Measurements from ENCODE around the gene SEZ6L. TPM values are rescaled to one million over a fixed set of nuclear protein-coding genes. Genes with fewer than 3 reads are reported as not detected.

SEZ6L gene
- total RNA-seq, 1 experiment from 2014 or later, result not detected

- intact Hi-C loops (cut with micrococcal nuclease), result no loop called here
- H3K4me3 ChIP-seq (ENCODE audit: low read length), result no peak overlapping the region
- no TSS peak for BruUV-seq (replicated peaks)
- H3K4me2 ChIP-seq (ENCODE audit: low read length), result no peak overlapping the region
- H3K9me3 ChIP-seq (ENCODE audit: low read length), result no peaks in the 10 kb centered on the region
- H3K27ac ChIP-seq (ENCODE audit: low read length), result no peak overlapping the region
- H3K4me1 ChIP-seq (ENCODE audit: insufficient read depth, low read length), result no peaks in the 10 kb centered on the region
- no peaks in the 10 kb centered on the region for H3K9me2 ChIP-seq (replicated peaks; ENCODE audit: low read length)
- no peaks in the 10 kb centered on the region for H3F3A ChIP-seq (ENCODE audit: low read length, unreplicated experiment)
- no peaks in the 10 kb centered on the region for H3K36me3 ChIP-seq (ENCODE audit: low read depth, low read length)
- H2AFZ ChIP-seq (ENCODE audit: low read length), result no peak overlapping the region
- no peak overlapping the region for H3K9ac ChIP-seq (ENCODE audit: low read length)
- ATAC-seq, result no peak
- DNase-seq, result no peak
- ChIA-PET CTCF (no interaction called here), POLR2A (ENCODE audit: unreplicated experiment) (no interaction called here)
- peaks cover 28% of the 10 kb centered on the region for H3K27me3 ChIP-seq (ENCODE audit: low read length)
- H3K79me2 ChIP-seq (ENCODE audit: low read length), result no peaks in the 10 kb centered on the region
- H4K20me1 ChIP-seq (ENCODE audit: low read length), result no peaks in the 10 kb centered on the region
- TF ChIP-seq, protein P1, sequence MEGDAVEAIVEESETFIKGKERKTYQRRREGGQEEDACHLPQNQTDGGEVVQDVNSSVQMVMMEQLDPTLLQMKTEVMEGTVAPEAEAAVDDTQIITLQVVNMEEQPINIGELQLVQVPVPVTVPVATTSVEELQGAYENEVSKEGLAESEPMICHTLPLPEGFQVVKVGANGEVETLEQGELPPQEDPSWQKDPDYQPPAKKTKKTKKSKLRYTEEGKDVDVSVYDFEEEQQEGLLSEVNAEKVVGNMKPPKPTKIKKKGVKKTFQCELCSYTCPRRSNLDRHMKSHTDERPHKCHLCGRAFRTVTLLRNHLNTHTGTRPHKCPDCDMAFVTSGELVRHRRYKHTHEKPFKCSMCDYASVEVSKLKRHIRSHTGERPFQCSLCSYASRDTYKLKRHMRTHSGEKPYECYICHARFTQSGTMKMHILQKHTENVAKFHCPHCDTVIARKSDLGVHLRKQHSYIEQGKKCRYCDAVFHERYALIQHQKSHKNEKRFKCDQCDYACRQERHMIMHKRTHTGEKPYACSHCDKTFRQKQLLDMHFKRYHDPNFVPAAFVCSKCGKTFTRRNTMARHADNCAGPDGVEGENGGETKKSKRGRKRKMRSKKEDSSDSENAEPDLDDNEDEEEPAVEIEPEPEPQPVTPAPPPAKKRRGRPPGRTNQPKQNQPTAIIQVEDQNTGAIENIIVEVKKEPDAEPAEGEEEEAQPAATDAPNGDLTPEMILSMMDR (conservative IDR thresholded peaks at IDR 0.05; ENCODE audit: low read depth, low read length), result no peak
- no peak for TF ChIP-seq EZH2phosphoT487 (IDR thresholded peaks at IDR 0.05; ENCODE audit: borderline replicate concordance, low read length)
- TF ChIP-seq EZH2 (IDR thresholded peaks at IDR 0.05; ENCODE audit: low read length, unreplicated experiment), result no peak
Measured at GRCh38 chr22:26310616-26311015, 141.4 kb downstream of the SEZ6L start.

DNA sequence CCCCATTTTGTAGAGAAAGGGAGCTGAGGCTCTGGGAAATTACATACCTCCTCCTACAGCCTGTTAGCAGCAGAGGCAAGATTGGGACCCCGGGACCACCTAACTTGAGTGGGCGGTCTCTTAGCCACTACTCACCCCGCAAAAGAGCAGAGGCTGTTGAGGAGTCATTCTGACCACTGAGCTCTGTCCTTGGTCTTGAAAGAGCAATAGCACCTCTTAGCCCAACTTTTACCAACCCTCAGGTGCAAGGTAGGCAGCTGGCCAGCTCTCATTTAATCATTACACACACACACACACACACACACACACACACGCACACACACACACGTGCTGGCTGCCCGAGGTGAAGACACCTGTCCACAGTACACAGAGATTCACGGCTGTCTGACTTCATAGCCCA is 144.0 kb downstream of the SEZ6L start:
- CTCF ChIA-PET, result no interaction called here
- Histone ChIP-seq H3K9me3 (ENCODE audit: low read length) (no peaks in the 10 kb centered on the region), H3F3A (ENCODE audit: low read length, unreplicated experiment) (no peaks in the 10 kb centered on the region), H4K20me1 (ENCODE audit: low read length) (no peaks in the 10 kb centered on the region), H3K27me3 (ENCODE audit: low read length) (peaks cover 22% of the 10 kb centered on the region), H3K4me3 (ENCODE audit: low read length) (no peak overlapping the region), H3K9me2 (replicated peaks; ENCODE audit: low read length) (no peaks in the 10 kb centered on the region), H3K4me1 (ENCODE audit: insufficient read depth, low read length) (no peaks in the 10 kb centered on the region), H3K4me2 (ENCODE audit: low read length) (no peak overlapping the region), H3K9ac (ENCODE audit: low read length) (no peak overlapping the region), H3K79me2 (ENCODE audit: low read length) (no peaks in the 10 kb centered on the region), H2AFZ (ENCODE audit: low read length) (no peak overlapping the region), H3K36me3 (ENCODE audit: low read depth, low read length) (no peaks in the 10 kb centered on the region), H3K27ac (ENCODE audit: low read length) (no peak overlapping the region)
- no peak for ATAC-seq
- TF ChIP-seq EZH2phosphoT487 (IDR thresholded peaks at IDR 0.05; ENCODE audit: borderline replicate concordance, low read length), result no peak
- no peak for TF ChIP-seq EZH2 (IDR thresholded peaks at IDR 0.05; ENCODE audit: low read length, unreplicated experiment)
- TF ChIP-seq, protein P1 (conservative IDR thresholded peaks at IDR 0.05; ENCODE audit: low read depth, low read length), result no peak
- intact Hi-C loops (cut with micrococcal nuclease), result no loop called here
- no TSS peak for BruUV-seq (replicated peaks)
- POLR2A ChIA-PET (ENCODE audit: unreplicated experiment), result no interaction called here
- DNase-seq, result no peak

GRCh38 chr22:26314171-26314570 is 144.9 kb downstream of the SEZ6L start:
- ChIA-PET POLR2A (ENCODE audit: unreplicated experiment) (no interaction called here), CTCF (no interaction called here)
- Histone ChIP-seq H4K20me1 (ENCODE audit: low read length) (no peaks in the 10 kb centered on the region), H3K4me3 (ENCODE audit: low read length) (no peak overlapping the region), H3K9ac (ENCODE audit: low read length) (no peak overlapping the region), H3F3A (ENCODE audit: low read length, unreplicated experiment) (no peaks in the 10 kb centered on the region), H3K9me2 (replicated peaks; ENCODE audit: low read length) (no peaks in the 10 kb centered on the region), H3K9me3 (ENCODE audit: low read length) (no peaks in the 10 kb centered on the region), H3K27ac (ENCODE audit: low read length) (no peak overlapping the region), H3K27me3 (ENCODE audit: low read length) (peaks cover 22% of the 10 kb centered on the region), H3K4me2 (ENCODE audit: low read length) (no peak overlapping the region), H2AFZ (ENCODE audit: low read length) (no peak overlapping the region), H3K36me3 (ENCODE audit: low read depth, low read length) (no peaks in the 10 kb centered on the region), H3K4me1 (ENCODE audit: insufficient read depth, low read length) (no peaks in the 10 kb centered on the region), H3K79me2 (ENCODE audit: low read length) (no peaks in the 10 kb centered on the region)
- no peak for DNase-seq
- intact Hi-C loops (cut with micrococcal nuclease), result no loop called here
- BruUV-seq (replicated peaks), result no TSS peak
- ATAC-seq, result no peak
- TF ChIP-seq, protein P1 (conservative IDR thresholded peaks at IDR 0.05; ENCODE audit: low read depth, low read length), result no peak
- no peak for TF ChIP-seq EZH2phosphoT487 (IDR thresholded peaks at IDR 0.05; ENCODE audit: borderline replicate concordance, low read length)
- TF ChIP-seq EZH2 (IDR thresholded peaks at IDR 0.05; ENCODE audit: low read length, unreplicated experiment), result no peak
